ENCODE measurements around the gene GPR35. TPM values are rescaled to one million over a fixed set of nuclear protein-coding genes. Genes with fewer than 3 reads are reported as not detected.

Gene GPR35
- total RNA-seq, 4 donors from 2014 or later, result 91.1 to 244 (median 136) TPM

- intact Hi-C loops (cut with DNase I; ENCODE audit: low total_unique reads) (no loop called here), in situ Hi-C loops (cut with MboI; ENCODE audit: low pct_ligation_motif_present in 1 of 4, low pct_unique_long_range_greater_than_20kb in 1 of 4, low sequenced_read_pairs in 3 of 4) (no loop called here)
- Histone ChIP-seq H3K36me3 (no peaks in the 10 kb centered on the region), H3K27ac (peak overlapping the region; percentile 89 to 99 (median 96)), H3K4me1 (peaks cover 23 to 38% (median 31%) of the 10 kb centered on the region in 4 donors), H3K4me3 (peak overlapping the region; percentile 91 to 99 (median 92)), H3K9me3 (no peaks in the 10 kb centered on the region), H3K27me3 (no peaks in the 10 kb centered on the region)
- TF ChIP-seq CTCF (IDR thresholded peaks at IDR 0.05) (no peak), POLR2AphosphoS5 (IDR thresholded peaks at IDR 0.05) (no peak), EP300 (IDR thresholded peaks at IDR 0.05; ENCODE audit: low read depth) (no peak), POLR2A (IDR thresholded peaks at IDR 0.05) (no peak)
- DNase-seq, result peak; percentile 37
- WGBS, 2 donors (ENCODE audit: low coverage in 1 of 2), result 58 to 100% methylated on average over 1 to 6 of the region's 6 CpGs
These were observed 40.2 kb upstream of the GPR35 start for GRCh38 chr2:240585101-240585500.

GRCh38 chr2:240585681-240586197 lies 39.5 kb upstream of the GPR35 start:
- H3K36me3 ChIP-seq, result peaks cover 0 to 2% (median 0%) of the 10 kb centered on the region in 4 donors
- H3K27me3 ChIP-seq, result no peaks in the 10 kb centered on the region
- 7 to 8% methylated on average over 2 to 20 of the region's 20 CpGs for WGBS, 2 donors (ENCODE audit: low coverage in 1 of 2)
- H3K27ac ChIP-seq, result peak overlapping the region; percentile 89 to 99 (median 96)
- in situ Hi-C loops (cut with MboI; ENCODE audit: low pct_ligation_motif_present in 1 of 4, low pct_unique_long_range_greater_than_20kb in 1 of 4, low sequenced_read_pairs in 3 of 4) (no loop called here), intact Hi-C loops (cut with DNase I; ENCODE audit: low total_unique reads) (no loop called here)
- H3K4me3 ChIP-seq, result peak overlapping the region; percentile 91 to 99 (median 92)
- H3K9me3 ChIP-seq, result no peaks in the 10 kb centered on the region
- TF ChIP-seq POLR2A (IDR thresholded peaks at IDR 0.05) (no peak), EP300 (IDR thresholded peaks at IDR 0.05; ENCODE audit: low read depth) (no peak), CTCF (IDR thresholded peaks at IDR 0.05) (no peak), POLR2AphosphoS5 (IDR thresholded peaks at IDR 0.05) (no peak)
- H3K4me1 ChIP-seq, result peaks cover 23 to 33% (median 28%) of the 10 kb centered on the region in 4 donors
- DNase-seq, result no peak

- in situ Hi-C loops (cut with MboI; ENCODE audit: low pct_ligation_motif_present in 1 of 4, low pct_unique_long_range_greater_than_20kb in 1 of 4, low sequenced_read_pairs in 3 of 4), result no loop called here
- H3K4me3 ChIP-seq, result peak within 1 kb of the TSS; percentile 91 to 99 (median 92)
- TF ChIP-seq EP300 (IDR thresholded peaks at IDR 0.05; ENCODE audit: low read depth), result no peak
- TF ChIP-seq POLR2A (IDR thresholded peaks at IDR 0.05), result peak; percentile 72
- peak; percentile 73 to 88 (median 86) for TF ChIP-seq POLR2AphosphoS5 (IDR thresholded peaks at IDR 0.05)
- peak in 1 of 5 experiments; percentile 21 for TF ChIP-seq CTCF (IDR thresholded peaks at IDR 0.05)
- H3K27ac ChIP-seq, result peak within 1 kb of the TSS; percentile 89 to 99 (median 96)
- peaks cover 23 to 33% (median 28%) of the 10 kb centered on the region in 4 donors for H3K4me1 ChIP-seq
- H3K27me3 ChIP-seq, result no peaks in the 10 kb centered on the region
- intact Hi-C loops (cut with DNase I; ENCODE audit: low total_unique reads), result no loop called here
- WGBS, 2 donors (ENCODE audit: low coverage in 1 of 2), result 1% methylated on average over 67 of the region's 88 CpGs; no CpG with 5 or more reads in 1 of the 2 donors
- peak; percentile 99 for DNase-seq
- peaks cover 0 to 5% (median 0%) of the 10 kb centered on the region in 4 donors for H3K36me3 ChIP-seq
- H3K9me3 ChIP-seq, result no peaks in the 10 kb centered on the region
These were observed 38.9 kb upstream of the GPR35 start, which contains the start of gene CAPN10 for GRCh38 chr2:240586198-240586918. Gene CAPN10 (plus strand): TSS chr2:240586734. CDS start chr2:240586912, 178 bp downstream.
